GM19328 (cell line): ENCODE results near the gene B3GNT7.
"Not testable (repeated sequence)": the region's sequence is repeated elsewhere in the genome, so short reads cannot be mapped to it uniquely, and the experiment has no call there.

ENCODE experiments used
- ATAC-seq: cut with Tn5 transposase; IDR thresholded peaks from one replicate; pipeline ENCODE4 v1.9.1; 2021; ENCODE audit warnings: mild to moderate bottlenecking, moderate library complexity; ENCODE audit not compliant: unreplicated experiment

Gene B3GNT7

GRCh38 chr2:231422056-231422455, 26.5 kb downstream of the B3GNT7 start:
- no peak for ATAC-seq

GRCh38 chr2:231423176-231423575, 27.7 kb downstream of the B3GNT7 start:
- ATAC-seq: no peak

- ATAC-seq: no peak
Measured at GRCh38 chr2:231425291-231425810, 29.8 kb downstream of the B3GNT7 start.

GRCh38 chr2:231425811-231426703, 30.5 kb downstream of the B3GNT7 start:
- no peak for ATAC-seq

- no peak for ATAC-seq
Measured at GRCh38 chr2:231427116-231427515, 31.6 kb downstream of the B3GNT7 start.

GRCh38 chr2:231429152-231429551, 33.6 kb downstream of the B3GNT7 start:
- ATAC-seq: no peak

- ATAC-seq: no peak
Measured at GRCh38 chr2:231429901-231430300, 34.4 kb downstream of the B3GNT7 start.

GRCh38 chr2:231430437-231430836, 34.9 kb downstream of the B3GNT7 start:
- not testable (repeated sequence) for ATAC-seq

GRCh38 chr2:231431606-231432005, 36.1 kb downstream of the B3GNT7 start:
- ATAC-seq: no peak

GRCh38 chr2:231433990-231434389, 38.5 kb downstream of the B3GNT7 start:
- ATAC-seq: no peak

GRCh38 chr2:231436957-231437356, 41.4 kb downstream of the B3GNT7 start:
- ATAC-seq: no peak

- no peak for ATAC-seq
Measured at GRCh38 chr2:231449503-231450054, 54.1 kb downstream of the B3GNT7 start.

GRCh38 chr2:231450548-231450989, 55.1 kb downstream of the B3GNT7 start:
- ATAC-seq: no peak
